ENCODE results near the gene NACC2. TPM values are rescaled to one million over a fixed set of nuclear protein-coding genes. Genes with fewer than 3 reads are reported as not detected.
"Not testable (repeated sequence)": the region's sequence is repeated elsewhere in the genome, so short reads cannot be mapped to it uniquely, and the experiment has no call there.

Gene NACC2
- total RNA-seq, 4 donors from 2014 or later, result 22.9 to 37.6 (median 24.8) TPM

GRCh38 chr9:135971892-135972291 lies 123.2 kb downstream of the NACC2 start:
- DNase-seq (ENCODE audit: low spot score), result no peak
- TF ChIP-seq CTCF (IDR thresholded peaks at IDR 0.05), result no peak
- ATAC-seq (ENCODE audit: low FRiP score), result no peak

- DNase-seq (ENCODE audit: low spot score) (no peak), ATAC-seq (ENCODE audit: low FRiP score) (no peak)
- no peak for TF ChIP-seq CTCF (IDR thresholded peaks at IDR 0.05)
Observed at GRCh38 chr9:135971111-135971766, 123.8 kb downstream of the NACC2 start.

- ATAC-seq (ENCODE audit: low FRiP score) (no peak), DNase-seq (ENCODE audit: low spot score) (no peak)
- no peak for TF ChIP-seq CTCF (IDR thresholded peaks at IDR 0.05)
Observed at GRCh38 chr9:135970128-135970815, 124.8 kb downstream of the NACC2 start.

GRCh38 chr9:135969064-135969683 lies 125.9 kb downstream of the NACC2 start:
- ATAC-seq (ENCODE audit: low FRiP score) (no peak), DNase-seq (ENCODE audit: low spot score) (no peak)
- no peak for TF ChIP-seq CTCF (IDR thresholded peaks at IDR 0.05)

- no peak for DNase-seq (ENCODE audit: low spot score)
- no peak for ATAC-seq (ENCODE audit: low FRiP score)
- TF ChIP-seq CTCF (IDR thresholded peaks at IDR 0.05), result no peak
Observed at GRCh38 chr9:135968601-135969000, 126.5 kb downstream of the NACC2 start.

- no peak for ATAC-seq (ENCODE audit: low FRiP score)
- no peak for DNase-seq (ENCODE audit: low spot score)
- TF ChIP-seq CTCF (IDR thresholded peaks at IDR 0.05), result no peak
Observed at GRCh38 chr9:135968083-135968476, 127.0 kb downstream of the NACC2 start.

- DNase-seq (ENCODE audit: low spot score); ATAC-seq (ENCODE audit: low FRiP score): not testable (repeated sequence)
Observed at GRCh38 chr9:135966916-135967260, 128.2 kb downstream of the NACC2 start.

All from omental fat pad (tissue), 4 donors.